Left cardiac atrium (tissue), 4 donors: ENCODE results near the gene PFKFB1. TPM values are rescaled to one million over a fixed set of nuclear protein-coding genes. Genes with fewer than 3 reads are reported as not detected.

Source experiments
- ATAC-seq, 2 donors: fragments of 200-7000 bp; cut with Tn5 transposase; one replicate each; pipeline ENCODE4 v1.9.1; 2020; ENCODE audit warnings: mild to moderate bottlenecking in 2 of 2, moderate library complexity in 2 of 2
- DNase-seq: peaks from one replicate; pipeline ENCODE4 v3.0.0-alpha.2; 2020
- intact Hi-C, 2 donors: fragments of 100-400 bp; cut with DNase I; formaldehyde crosslinking; loops; one replicate each; pipeline versions ENCODE4 v1.14.1 to v1.15.1; 2022 to 2023
- long read RNA-seq: library from polyadenylated mRNA; unstranded; transcript quantifications from one replicate; pipeline ENCODE4 v2.0.0, GENCODE V29; 2021
- total RNA-seq, 2 donors: library from RNA; stranded (reverse); fragmentation: NEBNext Ultra II Directional; extraction: Animal tissue kit (Norgen Biotek cat#: 25700); gene quantifications; one replicate each; pipeline ENCODE4 v1.2.1, GENCODE V29; 2021
- donor health status: DM: no; HTN: yes; CAD: no.
- donor health status: DM: no; HTN: yes; CAD: no; lungs with severe emphysema.
- donor health status: DM: yes; HTN: yes; CAD: no.
- donor health status: Dilated cardiomyopathy.

The PFKFB1 gene
- 1 to 10 TPM in 1 of 2 donors, under 1 TPM in 1; 0.71 to 2.5 TPM for total RNA-seq
- long read RNA-seq, partial matches to known transcripts, result 0 of 1 reads
- long read RNA-seq, other reads (novel, unspliced or antisense), result 0 of 1 reads

DNA sequence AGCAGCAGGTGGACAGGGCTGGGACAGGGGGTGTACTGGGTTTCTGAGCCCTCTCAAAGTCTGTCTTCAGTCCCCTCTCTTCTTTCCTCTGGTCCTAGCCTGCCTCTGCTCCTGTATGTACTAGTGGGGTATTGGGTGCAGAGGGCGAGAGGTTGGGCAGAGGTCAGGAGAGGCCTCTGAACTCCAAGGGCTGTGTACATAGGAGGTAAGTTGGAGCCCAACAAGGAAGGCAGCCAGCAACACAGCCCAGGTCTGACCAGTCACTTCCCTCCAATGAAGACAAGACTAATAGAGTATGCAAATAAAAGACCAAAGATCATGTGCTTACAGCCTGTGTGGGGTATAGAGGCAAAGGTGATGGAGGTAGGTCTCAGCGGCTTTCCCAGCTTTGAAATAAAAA, at the start of gene PFKFB1:
Gene PFKFB1 (minus strand): TSS at position 90 of the 400 bp plus-strand sequence. CDS start 181 bp downstream, outside the sequence.
- peak in 1 of 2 donors; percentile 15 for ATAC-seq
- intact Hi-C loops, result no loop called here
- no peak for DNase-seq

DNA sequence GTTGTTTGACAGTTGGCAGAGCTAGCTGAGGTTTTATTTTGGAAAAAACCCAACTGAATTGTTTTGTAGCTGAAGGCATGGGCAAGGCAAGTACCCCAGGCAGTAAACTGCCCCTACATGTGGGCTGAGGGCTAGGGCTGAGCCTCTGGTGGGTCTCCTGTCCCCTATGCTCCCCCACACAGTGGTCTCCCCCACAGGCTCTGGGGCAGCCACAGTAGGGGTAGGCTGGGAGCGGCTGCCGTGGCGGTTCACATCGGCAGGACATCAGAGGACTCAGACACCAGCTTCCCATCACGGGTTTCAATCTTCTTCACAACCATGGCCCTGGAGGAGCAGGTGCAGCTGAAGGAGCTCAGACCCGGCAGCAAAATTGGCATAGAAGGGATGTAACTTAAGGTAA, 47.5 kb upstream of the PFKFB1 start:
- intact Hi-C loops, result no loop called here
- DNase-seq, result no peak
- no peak for ATAC-seq

DNA sequence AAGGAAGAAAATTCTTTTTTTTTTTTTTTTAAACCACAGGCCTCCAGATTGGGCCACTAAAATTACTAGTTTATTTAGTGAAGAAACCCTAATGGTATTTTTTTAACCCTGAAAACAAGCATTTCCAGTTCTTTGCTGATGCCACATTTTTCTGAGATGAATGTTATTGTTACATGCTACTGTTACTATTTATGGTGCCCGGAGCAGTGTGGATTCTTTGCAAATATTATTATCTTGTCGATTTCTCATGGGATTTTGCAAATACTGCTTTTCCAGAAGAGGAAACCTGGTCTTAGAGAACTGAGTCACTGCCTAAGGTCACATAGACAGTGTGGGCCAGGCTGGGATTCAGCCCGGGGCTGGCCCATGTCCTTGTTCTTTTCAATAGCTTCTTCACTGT, 45.5 kb upstream of the PFKFB1 start:
- intact Hi-C loops, result no loop called here
- DNase-seq (no peak), ATAC-seq (no peak)

DNA sequence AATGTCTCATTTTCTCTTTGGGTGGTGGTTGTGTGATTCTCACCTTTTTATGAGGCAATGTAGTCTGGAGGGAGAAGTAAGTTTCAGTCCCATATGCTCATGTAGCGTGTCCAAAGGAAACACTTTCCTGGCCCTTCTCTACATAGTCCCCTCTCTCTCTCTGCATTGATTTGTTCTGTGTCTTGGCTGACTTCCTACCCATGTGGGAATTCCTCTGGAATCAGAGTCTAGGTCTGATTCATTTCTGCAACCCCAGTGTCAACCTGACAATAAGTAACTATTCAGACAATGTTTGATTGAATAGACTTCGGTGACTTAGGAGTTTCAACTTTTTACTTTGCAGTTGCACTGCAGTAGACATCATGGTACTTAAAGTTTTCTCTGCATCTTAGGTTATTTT, 39.4 kb upstream of the PFKFB1 start:
- ATAC-seq (no peak), DNase-seq (no peak)
- intact Hi-C loops, result no loop called here

DNA sequence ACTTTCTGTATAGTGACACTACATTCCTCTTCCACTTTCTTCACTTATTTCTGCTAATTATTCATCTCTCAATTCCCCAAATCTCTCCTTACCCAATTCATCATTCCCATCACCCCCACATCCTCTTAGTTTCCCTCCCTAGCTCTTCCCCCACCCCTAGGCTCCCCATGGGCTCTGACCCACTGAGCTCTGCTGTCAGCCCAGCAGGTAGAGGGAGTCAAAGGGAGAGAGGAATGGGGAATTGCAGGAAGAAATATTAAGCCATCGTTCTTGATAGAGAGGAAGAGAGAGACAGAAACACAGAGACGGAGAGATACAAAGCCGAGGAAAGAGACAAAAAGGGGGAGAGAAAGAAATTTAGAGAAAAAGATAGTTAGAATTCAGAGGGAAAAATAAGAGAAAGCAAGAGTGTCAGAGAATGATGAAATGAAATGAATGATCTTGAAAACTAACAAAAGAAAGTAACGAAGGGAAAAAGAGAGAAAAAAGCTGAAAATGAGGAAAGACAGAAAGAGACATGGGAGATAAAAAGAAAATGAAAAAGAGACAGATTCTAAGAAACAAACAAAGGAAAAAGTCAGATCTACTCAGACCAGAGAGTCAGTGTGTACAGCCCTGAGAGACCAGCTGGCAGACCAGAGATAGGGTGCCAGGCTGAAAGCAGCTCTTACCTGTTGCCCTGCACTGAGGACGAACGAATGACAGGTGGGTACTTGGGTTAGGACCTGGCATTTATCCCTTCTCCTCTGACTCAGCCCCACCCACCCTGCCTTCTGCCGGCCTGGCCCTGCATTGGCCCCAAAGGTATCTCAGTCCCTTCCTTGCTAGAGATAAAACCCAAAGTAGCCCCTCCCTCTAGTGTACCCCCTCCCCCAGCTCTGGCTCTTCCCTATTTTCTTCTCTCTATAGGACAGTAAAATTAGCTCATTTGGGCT, 36.5 kb upstream of the PFKFB1 start, which contains the start of gene ALAS2:
Gene ALAS2 (minus strand): TSS at position 707 of the 935 bp plus-strand sequence. CDS start 4,977 bp downstream, outside the sequence.
- intact Hi-C loops, result no loop called here
- ATAC-seq (no peak), DNase-seq (no peak)

DNA sequence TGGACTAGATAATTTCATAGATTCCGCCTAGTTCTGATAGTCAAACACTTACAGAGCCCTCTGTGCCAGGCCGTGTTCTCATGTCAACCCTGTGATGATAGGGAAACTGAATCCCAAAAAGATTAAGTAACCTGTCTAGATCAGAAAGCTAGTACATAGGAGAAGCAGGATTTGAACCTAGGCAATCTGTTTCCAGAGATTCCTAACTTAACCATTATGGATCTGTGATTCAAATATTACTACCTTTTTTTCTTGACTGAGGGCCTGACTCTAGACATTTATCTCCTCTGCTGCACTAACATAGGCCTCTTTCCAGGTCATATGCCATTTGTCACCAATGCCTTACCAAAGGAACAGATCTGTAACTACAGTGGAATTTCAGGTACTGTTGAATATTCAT, 35.3 kb upstream of the PFKFB1 start:
- ATAC-seq, result no peak
- no peak for DNase-seq
- intact Hi-C loops, result no loop called here

DNA sequence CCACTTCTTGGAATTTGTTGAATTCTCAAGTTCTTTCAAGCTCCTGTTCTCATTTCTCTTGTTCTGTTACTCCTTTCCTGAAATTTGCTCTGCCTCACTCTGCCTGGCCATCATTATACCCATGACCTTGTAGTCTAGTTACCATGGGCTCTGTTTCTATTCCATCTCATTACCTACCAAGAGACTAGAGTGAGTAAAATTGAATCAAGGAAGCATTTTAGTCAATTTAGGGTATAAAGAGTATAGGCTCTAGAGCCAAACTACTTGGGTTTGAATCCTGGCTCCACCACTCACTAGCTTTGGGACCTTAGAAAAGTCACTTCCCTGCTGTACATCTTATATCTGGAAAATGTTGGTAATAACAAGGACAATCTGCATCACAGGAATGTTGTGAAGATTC, 34.6 kb upstream of the PFKFB1 start:
- ATAC-seq (no peak), DNase-seq (no peak)
- intact Hi-C loops, result no loop called here

DNA sequence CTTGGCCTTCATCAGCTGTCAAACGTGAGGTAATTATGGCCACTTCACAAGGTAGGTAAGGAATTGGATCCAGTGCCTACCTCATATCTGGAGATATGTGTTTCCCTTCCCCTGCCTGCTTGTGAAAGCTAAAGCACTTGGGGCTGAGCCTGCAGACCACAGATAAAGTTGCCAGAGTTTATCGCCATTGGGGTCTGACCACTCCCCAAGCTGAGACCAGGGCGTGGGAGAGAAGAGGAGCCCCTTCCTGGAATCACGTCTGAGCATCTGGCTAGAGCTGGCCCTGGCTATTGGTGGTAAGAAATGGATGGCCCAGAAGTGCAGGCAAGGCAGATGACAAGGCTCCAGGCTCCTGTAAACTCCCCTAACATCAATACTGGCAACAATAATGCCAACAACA, 34.1 kb upstream of the PFKFB1 start:
- DNase-seq (no peak), ATAC-seq (no peak)
- intact Hi-C loops, result no loop called here

DNA sequence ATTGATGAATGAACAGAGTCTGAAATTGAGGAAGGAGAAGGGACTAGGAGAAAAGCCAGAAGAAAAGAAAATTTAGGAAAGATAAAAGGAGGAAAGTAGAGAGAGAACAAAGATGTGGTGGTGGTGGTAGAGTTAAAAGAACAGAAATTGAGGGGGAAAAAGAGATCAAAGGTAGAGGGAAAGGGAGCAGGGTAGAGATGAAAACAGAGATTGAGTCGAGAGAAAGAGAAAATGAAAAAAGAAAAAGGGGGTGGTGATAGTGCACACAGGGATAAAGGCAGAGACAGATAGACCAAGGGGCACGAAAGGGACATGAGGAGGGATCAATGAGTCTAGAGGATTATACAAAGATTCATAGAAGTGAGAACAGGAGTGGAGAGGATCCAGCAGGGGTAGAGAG, 32.9 kb upstream of the PFKFB1 start:
- ATAC-seq (no peak), DNase-seq (no peak)
- intact Hi-C loops, result no loop called here

DNA sequence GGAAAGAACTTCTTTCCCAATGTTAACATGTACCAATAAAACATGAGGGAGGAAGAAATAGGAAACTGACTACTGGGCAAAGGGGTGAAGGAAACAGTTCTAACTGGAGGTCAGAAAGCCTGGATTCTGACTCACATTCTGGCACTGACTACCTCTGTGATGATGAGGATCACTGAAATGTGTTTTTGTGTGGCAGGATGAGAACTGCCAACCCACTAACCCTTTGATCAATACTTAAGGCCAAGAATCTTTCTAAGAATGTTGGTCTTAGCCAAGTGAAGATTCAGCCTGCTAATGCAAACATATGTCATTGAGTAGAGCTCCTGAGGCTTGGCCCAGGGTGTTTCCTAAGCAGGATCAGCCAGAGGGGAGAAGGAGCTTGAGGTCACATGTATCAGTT, 32.2 kb upstream of the PFKFB1 start:
- ATAC-seq (no peak), DNase-seq (no peak)
- intact Hi-C loops, result no loop called here

DNA sequence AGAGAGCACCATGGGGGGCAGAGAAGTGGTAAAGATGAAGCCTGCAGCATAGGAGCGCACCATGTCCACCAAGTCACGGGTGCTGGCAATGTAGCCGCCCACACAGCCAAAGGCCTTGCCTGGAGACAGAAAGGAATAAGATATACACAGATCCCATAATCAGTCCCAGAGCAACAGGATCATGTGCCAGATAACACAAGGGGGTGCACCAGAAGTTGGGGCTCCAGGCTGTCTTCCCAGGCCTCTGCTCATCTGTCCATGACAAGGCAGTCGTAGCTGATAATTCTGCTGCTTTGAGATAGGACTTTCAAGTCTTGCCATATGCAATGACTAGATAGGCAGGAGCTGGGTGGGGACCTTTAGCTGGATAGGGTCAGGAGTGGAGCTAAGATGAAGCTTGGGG, 20.9 kb upstream of the PFKFB1 start:
- DNase-seq (no peak), ATAC-seq (no peak)
- intact Hi-C loops, result no loop called here

DNA sequence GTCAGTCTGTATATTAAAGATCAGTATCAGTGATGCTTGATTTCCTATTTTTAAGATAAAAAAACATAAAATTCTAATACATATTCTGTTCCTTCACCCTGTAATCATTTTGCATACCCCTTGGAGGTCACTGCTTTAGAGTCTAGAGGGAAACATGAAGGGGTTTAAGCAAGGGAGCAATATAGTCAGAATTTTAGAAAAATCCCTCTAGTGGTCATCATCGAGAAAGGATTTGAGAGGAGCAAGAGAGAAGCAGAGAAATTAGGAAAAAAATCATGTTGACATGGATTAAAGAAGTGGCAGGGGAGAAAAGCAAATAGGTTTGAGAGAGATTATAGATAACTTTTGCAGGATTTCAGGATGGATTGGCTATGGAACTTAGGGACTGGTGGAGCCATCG, 17.3 kb upstream of the PFKFB1 start:
- DNase-seq (no peak), ATAC-seq (no peak)
- intact Hi-C loops, result no loop called here

DNA sequence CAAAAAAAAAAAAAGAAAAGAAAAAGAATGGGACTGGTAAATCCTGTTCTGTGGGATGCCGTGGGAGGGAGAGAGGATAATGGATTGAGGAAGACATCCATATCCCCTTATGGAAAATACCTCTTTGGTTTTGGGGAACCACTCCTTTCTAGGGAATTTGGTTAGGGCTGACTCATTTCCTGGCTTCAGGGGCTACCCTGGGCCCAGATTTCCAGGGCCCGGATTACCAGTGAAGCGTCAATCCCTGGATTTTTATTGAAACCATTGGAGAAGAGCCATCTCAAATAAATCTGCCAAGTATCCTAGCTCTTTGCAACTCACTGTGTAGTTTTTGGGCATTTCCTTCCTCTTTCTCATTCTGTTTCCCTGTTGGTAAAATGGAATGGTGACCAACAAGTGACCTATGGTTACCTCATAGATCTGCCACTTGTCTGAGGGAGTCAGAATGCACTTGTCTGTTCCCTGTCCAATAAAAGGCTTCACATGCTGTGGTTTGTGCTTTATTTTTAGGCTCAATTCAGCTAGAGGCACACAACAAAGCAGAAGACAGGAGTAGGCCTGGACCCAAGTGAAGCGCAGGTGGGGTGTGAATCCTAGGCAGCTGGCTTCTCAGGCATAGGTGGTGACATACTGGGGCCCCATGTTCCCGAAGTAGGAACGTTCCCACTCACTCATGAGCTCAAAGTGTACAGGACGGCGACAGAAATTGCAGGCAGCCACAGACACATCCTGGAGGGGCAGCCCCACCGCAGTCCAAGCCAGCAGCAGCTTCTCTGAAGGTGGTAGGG, 14.8 kb upstream of the PFKFB1 start:
- intact Hi-C loops, result no loop called here
- DNase-seq (no peak), ATAC-seq (peak; percentile 76)

DNA sequence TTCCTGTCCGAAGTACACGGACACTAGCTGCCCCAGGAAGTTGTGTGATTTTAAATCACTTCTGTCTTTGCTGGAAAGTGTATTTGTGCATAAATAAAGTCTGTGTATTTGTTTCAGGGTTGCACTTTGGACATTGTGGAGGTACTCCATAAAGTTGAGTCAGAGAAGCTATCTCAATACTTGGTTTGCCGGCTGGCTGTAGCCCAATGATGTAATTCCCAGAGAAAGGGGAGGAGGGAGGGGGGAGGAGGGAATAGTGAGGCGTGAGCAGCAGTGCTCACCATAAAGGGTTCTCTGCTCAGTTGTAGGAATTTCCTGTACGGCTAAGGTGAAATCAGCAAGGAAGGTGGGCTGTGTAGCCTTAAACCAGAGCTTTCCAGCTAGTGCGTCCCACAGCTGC, 13.7 kb upstream of the PFKFB1 start:
- intact Hi-C loops, result no loop called here
- peak; percentile 71 to 91 for ATAC-seq

DNA sequence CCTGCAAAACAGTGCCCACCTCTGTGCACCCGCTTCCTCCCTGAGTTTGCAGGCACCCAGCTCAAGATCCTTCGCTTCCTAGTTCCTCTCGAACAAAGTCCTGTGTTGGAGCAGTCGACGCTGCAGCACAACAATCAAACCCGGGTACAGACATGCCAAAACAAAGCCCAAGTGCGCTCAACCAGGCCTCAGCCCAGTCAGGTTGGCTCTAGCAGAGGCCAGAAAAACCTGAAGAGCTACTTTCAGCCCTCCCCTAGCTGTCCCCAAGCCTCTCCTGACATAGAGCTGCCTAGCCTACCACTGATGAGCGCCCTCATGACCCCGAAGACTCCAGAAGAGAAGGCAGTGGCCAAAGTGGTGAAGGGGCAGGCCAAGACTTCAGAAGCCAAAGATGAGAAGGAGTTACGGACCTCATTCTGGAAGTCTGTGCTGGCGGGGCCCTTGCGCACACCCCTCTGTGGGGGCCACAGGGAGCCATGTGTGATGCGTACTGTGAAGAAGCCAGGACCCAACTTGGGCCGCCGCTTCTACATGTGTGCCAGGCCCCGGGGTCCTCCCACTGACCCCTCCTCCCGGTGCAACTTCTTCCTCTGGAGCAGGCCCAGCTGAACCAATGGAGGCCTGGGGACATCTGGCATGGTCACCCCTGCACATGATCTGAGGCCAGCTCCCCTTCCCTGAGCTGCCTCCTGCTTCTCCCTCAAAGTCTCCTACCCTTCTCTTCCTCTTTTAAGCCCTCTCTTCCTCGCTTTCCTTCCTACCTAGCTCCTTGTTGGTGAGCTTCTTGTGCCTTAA, 13.0 kb upstream of the PFKFB1 start:
- ATAC-seq, result no peak
- no peak for DNase-seq
- intact Hi-C loops, result no loop called here

More for the DNA sequence above, 13.7 kb upstream of the PFKFB1 start:
- DNase-seq, result peak; percentile 51

DNA sequence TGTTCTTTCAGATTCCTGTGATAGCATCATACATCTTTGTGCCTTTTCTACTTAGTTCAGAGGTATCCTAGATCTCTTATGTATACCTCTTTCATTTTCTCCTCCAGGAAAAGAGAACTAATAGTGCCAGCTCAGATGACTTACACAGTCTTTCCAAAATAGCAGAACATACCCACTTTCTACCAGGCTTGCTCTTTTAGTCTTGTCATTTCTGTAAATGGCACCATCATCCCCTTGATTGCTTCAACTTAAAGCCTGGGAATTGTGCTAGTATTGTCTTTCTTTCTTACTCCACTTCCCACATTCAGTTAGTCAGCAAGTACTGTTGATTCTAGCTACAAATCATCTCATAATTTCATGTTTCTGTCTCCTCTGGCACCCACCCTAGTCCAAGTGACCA, 11.3 kb upstream of the PFKFB1 start:
- intact Hi-C loops, result no loop called here
- DNase-seq, result no peak
- no peak for ATAC-seq

DNA sequence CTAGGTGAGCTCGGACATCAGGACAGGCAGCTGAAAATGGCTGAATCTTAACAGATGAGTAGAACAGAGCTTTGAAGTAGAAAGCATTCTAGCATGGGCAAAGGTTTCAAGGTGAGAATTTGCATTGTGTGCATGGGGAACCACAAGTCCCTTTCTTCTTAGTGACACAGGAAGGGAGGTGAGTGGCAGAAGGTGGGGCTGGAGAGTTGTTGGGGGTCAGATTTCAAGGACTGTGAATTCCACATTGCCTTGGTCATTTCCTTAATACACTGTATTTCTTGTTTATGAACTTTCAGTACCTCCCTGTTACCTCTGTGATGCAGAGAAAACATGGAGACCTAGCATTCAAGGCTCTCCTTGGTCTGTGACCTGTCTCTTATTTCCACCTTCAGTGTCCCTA, 10.2 kb upstream of the PFKFB1 start:
- no peak for DNase-seq
- no peak for ATAC-seq
- intact Hi-C loops, result no loop called here

DNA sequence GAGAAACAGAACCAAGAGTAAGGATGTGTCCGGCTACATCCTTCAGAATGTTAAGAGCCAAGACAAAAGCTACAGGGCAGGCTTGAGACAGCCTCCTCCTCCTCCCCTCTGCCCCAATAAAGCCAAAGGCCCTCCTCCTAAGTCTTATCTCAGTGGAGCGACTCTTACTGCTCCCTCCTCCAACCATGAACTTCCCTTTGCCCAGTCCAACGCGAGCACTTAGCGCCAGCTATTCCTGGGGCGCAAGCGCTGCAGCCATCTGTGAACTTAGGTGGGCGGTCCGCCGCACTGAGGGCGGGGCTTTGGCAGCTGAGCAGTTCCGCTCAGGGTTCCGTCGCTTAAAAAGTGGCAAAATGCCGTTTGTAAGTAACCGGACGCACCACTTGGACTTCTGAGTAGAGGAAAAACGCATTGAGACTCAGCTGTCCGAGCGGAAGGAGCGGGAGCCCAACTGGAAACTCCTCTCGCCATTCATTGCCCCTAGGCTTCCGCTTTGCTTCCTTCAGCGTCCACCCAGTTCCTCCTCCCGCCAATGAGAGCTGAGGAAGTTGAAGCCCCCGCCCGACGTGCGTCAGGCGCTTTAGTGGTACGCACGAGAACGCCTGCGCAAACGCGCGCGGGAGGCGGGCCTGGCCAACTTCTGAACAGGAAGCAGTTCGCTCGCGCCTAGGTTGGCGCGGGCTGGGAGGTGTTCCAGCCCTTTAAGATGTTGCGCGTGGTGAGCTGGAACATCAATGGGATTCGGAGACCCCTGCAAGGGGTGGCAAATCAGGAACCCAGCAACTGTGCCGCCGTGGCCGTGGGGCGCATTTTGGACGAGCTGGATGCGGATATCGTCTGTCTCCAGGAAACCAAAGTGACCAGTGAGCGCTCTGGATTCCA, 6.0 kb upstream of the PFKFB1 start, which contains the start of gene APEX2:
Gene APEX2 (plus strand): TSS at position 647 of the 882 bp plus-strand sequence. CDS start 60 bp downstream, at position 707.
- ATAC-seq, result peak; percentile 96 to 99
- intact Hi-C loops, result no loop called here

More for the DNA sequence above, 6.0 kb upstream of the PFKFB1 start, which contains the start of gene APEX2:
- peak; percentile 93 for DNase-seq
